K562 (cell line): Measurements from ENCODE around the gene ACRBP. TPM values are rescaled to one million over a fixed set of nuclear protein-coding genes. Genes with fewer than 3 reads are reported as not detected.
A peak's percentile ranks its signal among the peaks of the same experiment; 100 is the strongest.

Source experiments
- ATF1 ChIP-seq, 2 experiments: fragments of 450-650 bp in 1 of 2; IDR thresholded peaks; 2 replicates each; pipeline ENCODE4 v1.6.1; 2016; ENCODE audit warnings: missing compliant biosample characterization in 1 of 2, missing genetic modification characterization in 1 of 2
- FOXP1 ChIP-seq: sonication (generic); formaldehyde crosslinking; IDR thresholded peaks from 2 replicates; pipeline ENCODE4 v1.8.0; 2022; ENCODE audit warnings: mild to moderate bottlenecking, missing genetic modification reagents
- HDAC2 ChIP-seq: fragments of 450-650 bp; IDR thresholded peaks from 2 replicates; pipeline ENCODE4 v1.6.1; 2016; ENCODE audit warnings: mild to moderate bottlenecking
- JUND ChIP-seq, 2 experiments: IDR thresholded peaks; 2 replicates in 1 of 2; 3 replicates in 1 of 2; pipeline ENCODE4 v1.6.1; 2011; ENCODE audit warnings: borderline replicate concordance in 2 of 2, low read depth in 2 of 2, low read length in 2 of 2, improper control_type of control experiment in 1 of 2, missing biosample characterization in 1 of 2, missing genetic modification characterization in 1 of 2, missing genetic modification reagents in 1 of 2
- KLF10 ChIP-seq: fragments of 250-450 bp; sonication (Bioruptor Pico); IDR thresholded peaks from 2 replicates; pipeline ENCODE4 v1.6.1; 2021; ENCODE audit warnings: matching md5 sums
- MTA2 ChIP-seq: fragments of 450-650 bp; IDR thresholded peaks from 2 replicates; pipeline ENCODE4 v1.6.1; 2016; ENCODE audit warnings: low read depth
- NRF1 ChIP-seq, 2 experiments: fragments of 450-650 bp; IDR thresholded peaks in 1 of 2; conservative IDR thresholded peaks in 1 of 2; 2 replicates each; pipeline ENCODE4 v1.6.1; 2014; ENCODE audit warnings: mild to moderate bottlenecking in 2 of 2
- NUFIP1 ChIP-seq: fragments of 450-650 bp; IDR thresholded peaks from 2 replicates; pipeline ENCODE4 v1.6.1; 2018; ENCODE audit not compliant: partially characterized antibody
- RBM39 ChIP-seq: fragments of 200-400 bp; formaldehyde crosslinking; optimal IDR thresholded peaks from 2 replicates; pipeline ENCODE3; 2018; ENCODE audit warnings: low read depth, low read length
- RNF2 ChIP-seq: sonication (generic); IDR thresholded peaks from 2 replicates; pipeline ENCODE4 v1.6.1; 2016
- SRSF9 ChIP-seq: fragments of 200-400 bp; formaldehyde crosslinking; IDR thresholded peaks from 2 replicates; pipeline ENCODE4 v1.6.1; 2017; ENCODE audit warnings: low read depth, low read length, borderline replicate concordance
- ZBTB11 ChIP-seq, 3 experiments: fragments of 200-800 bp in 1 of 3; fragments of 250-450 bp in 1 of 3; fragments of 450-650 bp in 1 of 3; sonication (Bioruptor Pico) in 1 of 3; sonication (Bioruptor generic) in 1 of 3; formaldehyde crosslinking in 1 of 3; IDR thresholded peaks; 2 replicates each; pipeline versions ENCODE4 v1.6.1 to v1.8.0; 2016 to 2022; ENCODE audit warnings: mild to moderate bottlenecking in 2 of 3, missing genetic modification characterization in 2 of 3, missing compliant biosample characterization in 1 of 3, moderate library complexity in 1 of 3
- ZNF212 ChIP-seq: fragments of 450-650 bp; formaldehyde crosslinking; IDR thresholded peaks from 2 replicates; pipeline ENCODE4 v1.4.0; 2020; ENCODE audit warnings: mild to moderate bottlenecking
- ZNF316 ChIP-seq: fragments of 450-650 bp; IDR thresholded peaks from 2 replicates; pipeline ENCODE4 v1.6.1; 2016
- polyA plus RNA-seq, 8 experiments: library from polyadenylated mRNA; depleted of rRNA in 4 of 8; stranded (reverse) in 5 of 8; unstranded in 3 of 8; fragments of >200 nt; fragmentation: Nextera tagmentation in 2 of 8; fragmentation: Illumina TruSeq in 1 of 8; extraction: Ambion mirVana in 2 of 8; extraction: Trizol in 1 of 8; gene quantifications; 2 replicates each; pipeline versions ENCODE4 v1.2.1 to v1.2.3, GENCODE V29; 2011 to 2014; ENCODE audit warnings: inconsistent platforms in 1 of 8, missing spikeins in 1 of 8
- total RNA-seq, 7 experiments: library from RNA; depleted of rRNA in 6 of 7; stranded (reverse); fragments of >200 nt in 6 of 7; fragmentation: Illumina TruSeq in 2 of 7; extraction: Trizol in 2 of 7; gene quantifications; 2 replicates each; pipeline versions ENCODE4 v1.2.1 to v1.2.3, GENCODE V29; 2011 to 2021; ENCODE audit warnings: low replicate concordance in 1 of 7
- TF ChIP-seq, protein P1 (sequence below): sonication (generic); formaldehyde crosslinking; IDR thresholded peaks from 2 replicates; pipeline ENCODE4 v1.8.0; 2022; ENCODE audit warnings: mild to moderate bottlenecking, missing genetic modification reagents
- TF ChIP-seq, protein P2 (sequence below): sonication (generic); formaldehyde crosslinking; IDR thresholded peaks from 2 replicates; pipeline ENCODE4 v1.8.1; 2023; ENCODE audit warnings: mild to moderate bottlenecking, missing genetic modification reagents
- TF ChIP-seq, protein P3 (sequence below): fragments of 250-450 bp; sonication (Bioruptor Pico); IDR thresholded peaks from 2 replicates; pipeline ENCODE4 v1.8.0; 2021; ENCODE audit warnings: moderate library complexity, mild to moderate bottlenecking, inconsistent platforms
- TF ChIP-seq, protein P4 (sequence below): fragments of 250-450 bp; sonication (Bioruptor Pico); IDR thresholded peaks from 2 replicates; pipeline ENCODE4 v1.5.0; 2021

ACRBP gene
- total and polyA plus RNA-seq, 9 of the 15 experiments (the other 6 are each of a cell fraction or from before 2014, with no cell fraction given) = 3.1 to 31.8 (median 8.4) TPM

DNA sequence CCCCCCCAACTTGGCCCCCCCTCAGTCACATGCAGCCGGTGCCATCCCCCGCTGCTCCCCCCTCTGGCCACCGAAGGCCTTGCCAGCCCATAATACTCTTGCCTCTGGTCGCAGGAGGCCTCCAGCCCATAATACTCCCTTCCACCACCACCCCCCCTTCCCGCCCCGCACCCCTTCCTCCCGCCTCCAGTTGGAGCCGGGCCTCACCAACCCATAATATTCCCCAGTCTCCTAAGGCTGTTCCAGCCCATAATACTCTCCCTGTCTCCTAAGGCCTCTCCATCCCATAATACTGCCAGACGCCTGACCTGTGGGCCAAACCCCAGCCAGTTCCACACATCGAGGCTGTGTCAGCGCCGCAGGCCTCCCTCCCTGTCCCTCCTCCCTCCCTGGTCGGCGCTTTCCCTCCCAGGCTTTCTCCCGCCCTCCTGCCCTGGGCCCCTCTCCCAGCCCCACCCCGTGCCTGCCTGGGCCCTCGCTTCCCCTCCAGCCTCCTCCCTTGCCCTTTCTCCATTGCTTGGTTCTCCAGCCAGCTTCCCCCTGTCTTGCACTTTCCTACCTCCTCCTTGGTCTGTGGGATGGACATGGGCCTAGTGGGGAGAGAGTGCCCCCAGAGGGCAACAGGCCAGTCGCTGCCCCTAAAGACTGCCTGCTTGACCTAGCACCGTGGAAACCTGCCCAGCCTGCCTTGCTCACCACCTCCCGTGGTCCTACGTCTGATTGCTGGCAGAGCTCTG lies 33.3 kb downstream of the ACRBP start (continued):
- TF ChIP-seq JUND (IDR thresholded peaks at IDR 0.05; ENCODE audit: borderline replicate concordance, low read depth, low read length) = peak; percentile 24; the same call in 1 of the 2 replicates
- peak; percentile 57; the same call in 1 of the 3 replicates for TF ChIP-seq JUND (tag; IDR thresholded peaks at IDR 0.05; ENCODE audit: borderline replicate concordance, low read depth, low read length)
- no peak for TF ChIP-seq ATF1 (CRISPR knock-in tag; IDR thresholded peaks at IDR 0.05)
- TF ChIP-seq ATF1 (tag; IDR thresholded peaks at IDR 0.05) = 0 out of 2 replicates have a peak, but pooled peaks have one; percentile 25
- TF ChIP-seq NRF1 (conservative IDR thresholded peaks at IDR 0.05 in 1 of 2, IDR thresholded peaks at IDR 0.05 in 1 of 2) = peak in 1 of 2 experiments; percentile 53; a peak in 2 of 4 replicates
- no peak for TF ChIP-seq NUFIP1
- no peak for TF ChIP-seq RBM39
- peak; percentile 63; the same call in 1 of the 2 replicates for TF ChIP-seq KLF10 (CRISPR knock-in tag)
- TF ChIP-seq, protein P1, sequence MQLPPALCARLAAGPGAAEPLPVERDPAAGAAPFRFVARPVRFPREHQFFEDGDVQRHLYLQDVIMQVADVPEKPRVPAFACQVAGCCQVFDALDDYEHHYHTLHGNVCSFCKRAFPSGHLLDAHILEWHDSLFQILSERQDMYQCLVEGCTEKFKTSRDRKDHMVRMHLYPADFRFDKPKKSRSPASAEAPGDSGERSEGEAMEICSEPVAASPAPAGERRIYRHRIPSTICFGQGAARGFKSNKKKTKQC (CRISPR knock-in tag) = no peak
- TF ChIP-seq, protein P2, sequence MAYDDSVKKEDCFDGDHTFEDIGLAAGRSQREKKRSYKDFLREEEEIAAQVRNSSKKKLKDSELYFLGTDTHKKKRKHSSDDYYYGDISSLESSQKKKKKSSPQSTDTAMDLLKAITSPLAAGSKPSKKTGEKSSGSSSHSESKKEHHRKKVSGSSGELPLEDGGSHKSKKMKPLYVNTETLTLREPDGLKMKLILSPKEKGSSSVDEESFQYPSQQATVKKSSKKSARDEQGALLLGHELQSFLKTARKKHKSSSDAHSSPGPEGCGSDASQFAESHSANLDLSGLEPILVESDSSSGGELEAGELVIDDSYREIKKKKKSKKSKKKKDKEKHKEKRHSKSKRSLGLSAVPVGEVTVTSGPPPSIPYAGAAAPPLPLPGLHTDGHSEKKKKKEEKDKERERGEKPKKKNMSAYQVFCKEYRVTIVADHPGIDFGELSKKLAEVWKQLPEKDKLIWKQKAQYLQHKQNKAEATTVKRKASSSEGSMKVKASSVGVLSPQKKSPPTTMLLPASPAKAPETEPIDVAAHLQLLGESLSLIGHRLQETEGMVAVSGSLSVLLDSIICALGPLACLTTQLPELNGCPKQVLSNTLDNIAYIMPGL (CRISPR knock-in tag) = no peak
- TF ChIP-seq ZBTB11 (CRISPR knock-in tag; IDR thresholded peaks at IDR 0.05) = peak in 1 of 3 experiments; percentile 38; a peak in 1 of 6 replicates
- TF ChIP-seq ZNF316 = no peak
- no peak for TF ChIP-seq ZNF212 (CRISPR knock-in tag)
- TF ChIP-seq, protein P3, sequence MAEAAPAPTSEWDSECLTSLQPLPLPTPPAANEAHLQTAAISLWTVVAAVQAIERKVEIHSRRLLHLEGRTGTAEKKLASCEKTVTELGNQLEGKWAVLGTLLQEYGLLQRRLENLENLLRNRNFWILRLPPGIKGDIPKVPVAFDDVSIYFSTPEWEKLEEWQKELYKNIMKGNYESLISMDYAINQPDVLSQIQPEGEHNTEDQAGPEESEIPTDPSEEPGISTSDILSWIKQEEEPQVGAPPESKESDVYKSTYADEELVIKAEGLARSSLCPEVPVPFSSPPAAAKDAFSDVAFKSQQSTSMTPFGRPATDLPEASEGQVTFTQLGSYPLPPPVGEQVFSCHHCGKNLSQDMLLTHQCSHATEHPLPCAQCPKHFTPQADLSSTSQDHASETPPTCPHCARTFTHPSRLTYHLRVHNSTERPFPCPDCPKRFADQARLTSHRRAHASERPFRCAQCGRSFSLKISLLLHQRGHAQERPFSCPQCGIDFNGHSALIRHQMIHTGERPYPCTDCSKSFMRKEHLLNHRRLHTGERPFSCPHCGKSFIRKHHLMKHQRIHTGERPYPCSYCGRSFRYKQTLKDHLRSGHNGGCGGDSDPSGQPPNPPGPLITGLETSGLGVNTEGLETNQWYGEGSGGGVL (CRISPR knock-in tag) = no peak
- no peak for TF ChIP-seq MTA2
- TF ChIP-seq HDAC2 = no peak
- no peak for TF ChIP-seq SRSF9
- peak; percentile 39; the same call in 1 of the 2 replicates for TF ChIP-seq RNF2
- TF ChIP-seq, protein P4, sequence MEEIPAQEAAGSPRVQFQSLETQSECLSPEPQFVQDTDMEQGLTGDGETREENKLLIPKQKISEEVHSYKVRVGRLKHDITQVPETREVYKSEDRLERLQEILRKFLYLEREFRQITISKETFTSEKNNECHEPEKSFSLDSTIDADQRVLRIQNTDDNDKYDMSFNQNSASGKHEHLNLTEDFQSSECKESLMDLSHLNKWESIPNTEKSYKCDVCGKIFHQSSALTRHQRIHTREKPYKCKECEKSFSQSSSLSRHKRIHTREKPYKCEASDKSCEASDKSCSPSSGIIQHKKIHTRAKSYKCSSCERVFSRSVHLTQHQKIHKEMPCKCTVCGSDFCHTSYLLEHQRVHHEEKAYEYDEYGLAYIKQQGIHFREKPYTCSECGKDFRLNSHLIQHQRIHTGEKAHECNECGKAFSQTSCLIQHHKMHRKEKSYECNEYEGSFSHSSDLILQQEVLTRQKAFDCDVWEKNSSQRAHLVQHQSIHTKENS = 0 out of 2 replicates have a peak, but pooled peaks have one; percentile 52
- TF ChIP-seq FOXP1 = peak; percentile 28; the same call in 1 of the 2 replicates
